A549 (cell line): ENCODE measurements around the gene MARCO. TPM values are rescaled to one million over a fixed set of nuclear protein-coding genes. Genes with fewer than 3 reads are reported as not detected.

ENCODE experiments used
- ATAC-seq, 2 experiments: fragments of 200-7000 bp in 1 of 2; fragments of >200 bp in 1 of 2; cut with Nextera tagmentation in 1 of 2; cut with Tn5 transposase in 1 of 2; 3 replicates each; pipeline versions ENCODE4 v1.8.0 to v1.9.1; 2018 to 2020; ENCODE audit warnings: mild to moderate bottlenecking in 1 of 2, moderate library complexity in 1 of 2
- CTCF ChIA-PET: fragments of 300-600 bp; sonication (Branson Sonifier 250); formaldehyde crosslinking; extraction: SDS; loops from one replicate; lab custom pipeline; 2021; ENCODE audit warnings: antibody characterized with exemption, inconsistent platforms; lab: Yijun Ruan, JAX
- POLR2A ChIA-PET: fragments of 350-600 bp; formaldehyde crosslinking; extraction: SDS; loops from one replicate; lab custom pipeline; 2021; ENCODE audit warnings: antibody characterized with exemption, inconsistent platforms; lab: Yijun Ruan, JAX
- DNase-seq, 2 experiments: peaks; one replicate each; pipeline versions ENCODE4 v3.0.0 to v3.0.0-alpha.2; 2011 to 2016; ENCODE audit warnings: low read depth in 1 of 2, low spot score in 1 of 2
- FAIRE-seq: peaks from 2 replicates; lab custom pipeline; 2011; peaks lifted over from hg19 to GRCh38; lab: Jason Lieb, UNC
- H3K27ac ChIP-seq, 2 experiments: fragments of >200 bp; sonication (Bioruptor Twin); formaldehyde crosslinking; 3 replicates each; pipeline ENCODE4 v1.5.1; 2016 to 2017
- H3K4me1 ChIP-seq: fragments of >200 bp; sonication (Bioruptor Twin); formaldehyde crosslinking; 3 replicates; pipeline ENCODE4 v1.6.1; 2016
- H3K4me2 ChIP-seq: fragments of >200 bp; sonication (Bioruptor Twin); formaldehyde crosslinking; 3 replicates; pipeline ENCODE4 v1.6.1; 2016
- H3K4me3 ChIP-seq: fragments of >200 bp; sonication (Bioruptor Twin); formaldehyde crosslinking; 3 replicates; pipeline ENCODE4 v1.5.1; 2016
- H3K9me3 ChIP-seq: fragments of >200 bp; sonication (Bioruptor Twin); formaldehyde crosslinking; 3 replicates; pipeline ENCODE4 v1.6.1; 2016
- BHLHE40 ChIP-seq: IDR thresholded peaks from 2 replicates; pipeline ENCODE4 v1.6.1; 2012; ENCODE audit warnings: low read depth, low read length, inconsistent platforms
- CHD2 ChIP-seq: fragments of 150-350 bp; IDR thresholded peaks from 2 replicates; pipeline ENCODE4 v1.6.1; 2014; ENCODE audit warnings: low read length; ENCODE audit not compliant: partially characterized antibody
- CHD4 ChIP-seq: fragments of 200-600 bp; sonication (generic); IDR thresholded peaks from 2 replicates; pipeline ENCODE4 v1.6.1; 2016; ENCODE audit warnings: antibody characterized with exemption, mild to moderate bottlenecking, borderline replicate concordance
- EHF ChIP-seq: fragments of 250-450 bp; sonication (Bioruptor Pico); IDR thresholded peaks from 2 replicates; pipeline ENCODE4 v1.5.0; 2020; ENCODE audit warnings: mild to moderate bottlenecking
- FOSB ChIP-seq: fragments of 250-450 bp; sonication (Bioruptor Pico); IDR thresholded peaks from 2 replicates; pipeline ENCODE4 v1.5.0; 2020; ENCODE audit warnings: mild to moderate bottlenecking, moderate library complexity
- HOXA7 ChIP-seq: fragments of 250-450 bp; sonication (Bioruptor Pico); IDR thresholded peaks from 2 replicates; pipeline ENCODE4 v1.5.0; 2020; ENCODE audit warnings: mild to moderate bottlenecking, moderate library complexity
- HOXB13 ChIP-seq: fragments of 250-450 bp; sonication (Bioruptor Pico); IDR thresholded peaks from 2 replicates; pipeline ENCODE4 v1.5.0; 2020; ENCODE audit warnings: low read depth, mild to moderate bottlenecking, moderate library complexity
- HOXB5 ChIP-seq: fragments of 250-450 bp; sonication (Bioruptor Pico); IDR thresholded peaks from 2 replicates; pipeline ENCODE4 v1.5.0; 2020; ENCODE audit warnings: mild to moderate bottlenecking, moderate library complexity
- KDM1A ChIP-seq: fragments of 200-600 bp; sonication (generic); IDR thresholded peaks from 2 replicates; pipeline ENCODE4 v1.6.1; 2016; ENCODE audit warnings: low read depth, mild to moderate bottlenecking
- NFE2L2 ChIP-seq: fragments of 150-350 bp; conservative IDR thresholded peaks from 2 replicates; pipeline ENCODE4 v1.6.1; 2014; ENCODE audit warnings: low read length
- NPAS2 ChIP-seq: fragments of 250-450 bp; sonication (Bioruptor Pico); IDR thresholded peaks from 2 replicates; pipeline ENCODE4 v1.8.0; 2022; ENCODE audit warnings: mild to moderate bottlenecking, moderate library complexity, borderline replicate concordance
- PBX3 ChIP-seq: IDR thresholded peaks from 2 replicates; pipeline ENCODE4 v1.6.1; 2012
- POLR2AphosphoS2 ChIP-seq: conservative IDR thresholded peaks from 2 replicates; pipeline ENCODE4 v1.6.1; 2012; ENCODE audit warnings: low read length, improper control_type of control experiment, inconsistent platforms
- RAD21 ChIP-seq, 2 experiments: fragments of >200 bp in 1 of 2; sonication (Bioruptor Twin) in 1 of 2; formaldehyde crosslinking in 1 of 2; IDR thresholded peaks in 1 of 2; conservative IDR thresholded peaks in 1 of 2; 2 replicates in 1 of 2; 3 replicates in 1 of 2; pipeline ENCODE4 v1.6.1; 2012 to 2018; ENCODE audit warnings: inconsistent platforms in 1 of 2
- RFX5 ChIP-seq: fragments of 450-650 bp; IDR thresholded peaks from 2 replicates; pipeline ENCODE4 v1.7.1; 2014; ENCODE audit warnings: antibody characterized with exemption, mild to moderate bottlenecking, moderate library complexity
- RNF2 ChIP-seq: fragments of 200-600 bp; sonication (generic); IDR thresholded peaks from 2 replicates; pipeline ENCODE4 v1.6.1; 2016; ENCODE audit warnings: low read depth, mild to moderate bottlenecking, antibody characterized with exemption, moderate library complexity, borderline replicate concordance
- SMC3 ChIP-seq: fragments of >200 bp; sonication (Bioruptor Twin); formaldehyde crosslinking; IDR thresholded peaks from 3 replicates; pipeline ENCODE4 v1.6.1; 2018; ENCODE audit warnings: inconsistent platforms
- SREBF2 ChIP-seq: fragments of 450-650 bp; IDR thresholded peaks from 2 replicates; pipeline ENCODE4 v1.6.1; 2014; ENCODE audit warnings: mild to moderate bottlenecking, moderate library complexity
- TFCP2L1 ChIP-seq: fragments of 250-450 bp; sonication (Bioruptor Pico); IDR thresholded peaks from 2 replicates; pipeline ENCODE4 v1.5.0; 2021; ENCODE audit warnings: mild to moderate bottlenecking
- USF2 ChIP-seq: fragments of 450-650 bp; IDR thresholded peaks from 2 replicates; pipeline ENCODE4 v1.6.1; 2014; ENCODE audit warnings: antibody characterized with exemption
- ZFP36 ChIP-seq: fragments of 450-650 bp; IDR thresholded peaks from 2 replicates; pipeline ENCODE4 v1.6.1; 2014; ENCODE audit warnings: borderline replicate concordance; ENCODE audit not compliant: partially characterized antibody
- ZNF302 ChIP-seq: fragments of 250-450 bp; sonication (Bioruptor Pico); IDR thresholded peaks from 2 replicates; pipeline ENCODE4 v1.9.0; 2021; ENCODE audit warnings: inconsistent platforms, mild to moderate bottlenecking, moderate library complexity
- ZSCAN20 ChIP-seq: fragments of 250-450 bp; sonication (Bioruptor Pico); IDR thresholded peaks from 2 replicates; pipeline ENCODE4 v1.8.0; 2022; ENCODE audit warnings: mild to moderate bottlenecking, moderate library complexity
- WGBS: methylation state at CpG from one replicate; pipeline ENCODE4 v1.1.6; 2017; ENCODE audit errors: missing lambda C conversion rate; 5-methylcytosine and 5-hydroxymethylcytosine counted together
- polyA plus RNA-seq, 4 experiments: library from polyadenylated mRNA; depleted of rRNA in 3 of 4; stranded (reverse); fragments of >200 nt; fragmentation: RNase III in 1 of 4; extraction: RNeasy Plus Mini Kit Qiagen cat#74134 plus additional on column Dnase treatment in 1 of 4; gene quantifications; 2 replicates in 3 of 4; 3 replicates in 1 of 4; pipeline ENCODE4 v1.2.3, GENCODE V29; 2011 to 2017
- TF ChIP-seq, protein P1 (sequence below): fragments of 150-350 bp; IDR thresholded peaks from 2 replicates; pipeline ENCODE4 v1.6.1; 2014; ENCODE audit warnings: low read depth, mild to moderate bottlenecking, low read length
- TF ChIP-seq, protein P2 (sequence below): fragments of >200 bp; sonication (Bioruptor Twin); formaldehyde crosslinking; IDR thresholded peaks from 3 replicates; pipeline ENCODE4 v1.6.1; 2016

Gene MARCO
- polyA plus RNA-seq, 2 of the 4 experiments (the other 2 are of a cell fraction) = 0.05 TPM; not detected in 1

DNA sequence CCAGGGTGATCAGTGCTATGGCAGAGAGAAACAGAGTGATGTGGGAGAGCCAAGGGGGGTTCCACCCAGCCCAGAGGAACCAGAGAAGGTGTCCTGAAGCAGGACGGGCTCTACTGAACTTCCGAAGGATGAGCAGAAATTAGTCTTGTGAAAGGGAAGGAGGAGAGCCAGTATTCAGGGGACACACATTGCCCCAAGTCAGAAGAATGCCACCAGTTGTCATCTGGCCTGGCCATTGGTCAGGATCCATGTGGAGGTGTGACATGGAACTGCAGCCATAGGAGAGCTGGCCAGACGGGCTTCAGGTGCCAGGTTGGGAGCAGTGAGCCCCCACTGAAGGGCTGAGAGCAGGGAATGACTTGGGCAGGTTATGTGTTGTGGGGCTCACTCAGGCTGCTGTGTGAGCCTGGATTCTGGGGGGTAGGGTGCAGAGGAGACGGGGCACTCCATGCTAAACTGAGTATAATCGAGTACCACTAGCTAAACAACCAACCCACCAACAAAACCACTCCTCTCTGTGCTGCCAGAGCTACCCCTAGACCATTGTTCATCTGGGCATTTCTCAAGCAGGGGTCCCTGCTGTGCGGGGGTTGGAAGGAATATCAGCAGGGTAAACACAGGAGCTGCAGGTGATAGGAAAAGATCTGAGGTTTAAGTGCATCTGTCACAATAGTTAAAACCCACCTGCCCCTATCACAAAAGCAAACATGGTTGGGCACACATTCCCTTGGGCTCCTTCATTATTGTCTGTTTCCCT, 25.3 kb downstream of the MARCO start:
- DNase-seq (no peak), ATAC-seq (no peak), FAIRE-seq (no peak)
- Histone ChIP-seq H3K4me2 (no peak overlapping the region), H3K27ac (no peak overlapping the region), H3K4me3 (no peak overlapping the region), H3K9me3 (no peaks in the 10 kb centered on the region), H3K4me1 (no peaks in the 10 kb centered on the region)
- ChIA-PET CTCF (interaction anchor here (0.9 kb wide), 1 partner anchor 62 kb away, joined by 3 read pairs; no protein-coding TSS in a partner anchor), POLR2A (no interaction called here)
- WGBS = 18% methylated on average over 6 of the region's 6 CpGs
- no peak for TF ChIP-seq NFE2L2
- TF ChIP-seq, protein P1, sequence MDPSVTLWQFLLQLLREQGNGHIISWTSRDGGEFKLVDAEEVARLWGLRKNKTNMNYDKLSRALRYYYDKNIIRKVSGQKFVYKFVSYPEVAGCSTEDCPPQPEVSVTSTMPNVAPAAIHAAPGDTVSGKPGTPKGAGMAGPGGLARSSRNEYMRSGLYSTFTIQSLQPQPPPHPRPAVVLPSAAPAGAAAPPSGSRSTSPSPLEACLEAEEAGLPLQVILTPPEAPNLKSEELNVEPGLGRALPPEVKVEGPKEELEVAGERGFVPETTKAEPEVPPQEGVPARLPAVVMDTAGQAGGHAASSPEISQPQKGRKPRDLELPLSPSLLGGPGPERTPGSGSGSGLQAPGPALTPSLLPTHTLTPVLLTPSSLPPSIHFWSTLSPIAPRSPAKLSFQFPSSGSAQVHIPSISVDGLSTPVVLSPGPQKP = no peak
- no peak for TF ChIP-seq ZFP36
- no peak for TF ChIP-seq HOXB13 (CRISPR knock-in tag)
- no peak for TF ChIP-seq HOXA7
- TF ChIP-seq, protein P2, sequence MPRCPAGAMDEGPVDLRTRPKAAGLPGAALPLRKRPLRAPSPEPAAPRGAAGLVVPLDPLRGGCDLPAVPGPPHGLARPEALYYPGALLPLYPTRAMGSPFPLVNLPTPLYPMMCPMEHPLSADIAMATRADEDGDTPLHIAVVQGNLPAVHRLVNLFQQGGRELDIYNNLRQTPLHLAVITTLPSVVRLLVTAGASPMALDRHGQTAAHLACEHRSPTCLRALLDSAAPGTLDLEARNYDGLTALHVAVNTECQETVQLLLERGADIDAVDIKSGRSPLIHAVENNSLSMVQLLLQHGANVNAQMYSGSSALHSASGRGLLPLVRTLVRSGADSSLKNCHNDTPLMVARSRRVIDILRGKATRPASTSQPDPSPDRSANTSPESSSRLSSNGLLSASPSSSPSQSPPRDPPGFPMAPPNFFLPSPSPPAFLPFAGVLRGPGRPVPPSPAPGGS = no peak

DNA sequence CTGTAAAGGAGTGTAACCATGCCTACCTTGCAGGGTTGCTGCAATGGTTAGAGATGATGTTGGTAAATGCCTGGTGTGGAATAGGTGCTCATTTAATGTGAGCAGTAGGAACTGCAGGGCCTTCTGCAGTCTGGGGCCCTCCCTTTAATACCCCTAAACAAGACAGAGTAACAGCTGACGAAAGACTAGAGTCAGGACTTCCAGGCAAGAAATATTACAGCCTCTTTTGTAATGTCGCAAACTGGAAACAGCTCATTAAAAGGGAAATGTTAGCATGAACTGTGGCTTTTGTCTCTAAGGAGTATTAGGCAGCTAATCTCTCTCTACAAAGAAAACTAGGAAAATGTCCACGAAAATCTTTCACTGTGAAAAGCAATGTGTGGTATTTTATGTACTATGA, 26.0 kb downstream of the MARCO start:
- FAIRE-seq = no peak
- H3K4me1 ChIP-seq = no peaks in the 10 kb centered on the region
- DNase-seq = no peak
- WGBS = 45% methylated on average over 3 of the region's 3 CpGs
- H3K9me3 ChIP-seq = no peaks in the 10 kb centered on the region
- ATAC-seq = no peak
- no peak overlapping the region for H3K4me3 ChIP-seq
- no peak for TF ChIP-seq POLR2AphosphoS2
- TF ChIP-seq CHD2 = no peak
- TF ChIP-seq SMC3 = no peak
- TF ChIP-seq CHD4 = no peak
- no peak for TF ChIP-seq ZSCAN20 (CRISPR knock-in tag)
- no peak for TF ChIP-seq BHLHE40
- TF ChIP-seq TFCP2L1 (CRISPR knock-in tag) = no peak
- no peak for TF ChIP-seq PBX3
- no peak for TF ChIP-seq RAD21 (conservative IDR thresholded peaks at IDR 0.05 in 1 of 2, IDR thresholded peaks at IDR 0.05 in 1 of 2)
- TF ChIP-seq SREBF2 = no peak
- no peak overlapping the region for H3K4me2 ChIP-seq
- ChIA-PET POLR2A (no interaction called here), CTCF (interaction anchor here (0.6 to 0.9 kb wide), 2 partner anchors 61 to 208 kb away, joined by 3 read pairs; no protein-coding TSS in a partner anchor)
- H3K27ac ChIP-seq = no peak overlapping the region

GRCh38 chr2:118968961-118969733, 27.2 kb downstream of the MARCO start:
- FAIRE-seq = no peak
- ChIA-PET CTCF (no interaction called here), POLR2A (no interaction called here)
- TF ChIP-seq RFX5 (no peak), NPAS2 (CRISPR knock-in tag) (no peak), ZFP36 (no peak), USF2 (no peak), RNF2 (no peak), KDM1A (no peak), FOSB (no peak), HOXB5 (CRISPR knock-in tag) (no peak), EHF (CRISPR knock-in tag) (no peak), RAD21 (conservative IDR thresholded peaks at IDR 0.05 in 1 of 2, IDR thresholded peaks at IDR 0.05 in 1 of 2) (no peak), ZNF302 (CRISPR knock-in tag) (no peak), HOXA7 (no peak)
- TF ChIP-seq, protein P1 = no peak
- no peak for ATAC-seq
- no peak for DNase-seq
- no peak overlapping the region for H3K4me2 ChIP-seq
- no peak overlapping the region for H3K27ac ChIP-seq
- H3K4me3 ChIP-seq = no peak overlapping the region
- H3K4me1 ChIP-seq = peaks cover 10% of the 10 kb centered on the region; the same call in 1 of the 3 replicates
- WGBS = 34% methylated on average over 7 of the region's 7 CpGs
- no peaks in the 10 kb centered on the region for H3K9me3 ChIP-seq
